HT1080 (cell line): ENCODE measurements around the gene FAM171A1. TPM values are rescaled to one million over a fixed set of nuclear protein-coding genes. Genes with fewer than 3 reads are reported as not detected.

Source experiments
- DNase-seq: peaks from one replicate; pipeline ENCODE4 v3.0.0-alpha.2; 2015; ENCODE audit warnings: low read depth
- total RNA-seq: library from RNA; depleted of rRNA; stranded (reverse); fragments of >200 nt; shearing (Covaris generic); gene quantifications from 2 replicates; pipeline ENCODE4 v1.2.3, GENCODE V29; 2014

FAM171A1 gene
- total RNA-seq, 1 experiment from 2014 or later = 41.3 TPM

GRCh38 chr10:15252396-15252795 lies 118.7 kb downstream of the FAM171A1 start:
- DNase-seq = no peak

- DNase-seq = no peak
Measured at GRCh38 chr10:15251791-15252380, 119.2 kb downstream of the FAM171A1 start.

GRCh38 chr10:15245530-15245929 lies 125.6 kb downstream of the FAM171A1 start:
- DNase-seq = peak; percentile 17

- no peak for DNase-seq
Measured at GRCh38 chr10:15244635-15245197, 126.4 kb downstream of the FAM171A1 start.

GRCh38 chr10:15242261-15242840 lies 128.7 kb downstream of the FAM171A1 start:
- no peak for DNase-seq

GRCh38 chr10:15241306-15241705 lies 129.8 kb downstream of the FAM171A1 start:
- DNase-seq = no peak

GRCh38 chr10:15238555-15239335 lies 132.3 kb downstream of the FAM171A1 start:
- DNase-seq = peak; percentile 13

- DNase-seq = peak; percentile 24
Measured at GRCh38 chr10:15237351-15237750, 133.7 kb downstream of the FAM171A1 start.

- peak; percentile 22 for DNase-seq
Measured at GRCh38 chr10:15236340-15236739, 134.7 kb downstream of the FAM171A1 start.

GRCh38 chr10:15232279-15232678 lies 138.8 kb downstream of the FAM171A1 start:
- DNase-seq = no peak

- no peak for DNase-seq
Measured at GRCh38 chr10:15231426-15231825, 139.7 kb downstream of the FAM171A1 start.

- no peak for DNase-seq
Measured at GRCh38 chr10:15230257-15230656, 140.8 kb downstream of the FAM171A1 start.

GRCh38 chr10:15229268-15229667 lies 141.8 kb downstream of the FAM171A1 start:
- no peak for DNase-seq

GRCh38 chr10:15228426-15228825 lies 142.7 kb downstream of the FAM171A1 start:
- no peak for DNase-seq

- no peak for DNase-seq
Measured at GRCh38 chr10:15227611-15228372, 143.3 kb downstream of the FAM171A1 start.

GRCh38 chr10:15225511-15225910 lies 145.6 kb downstream of the FAM171A1 start:
- DNase-seq = no peak

- no peak for DNase-seq
Measured at GRCh38 chr10:15224948-15225347, 146.1 kb downstream of the FAM171A1 start.

GRCh38 chr10:15223174-15223573 lies 147.9 kb downstream of the FAM171A1 start:
- peak; percentile 81 for DNase-seq

GRCh38 chr10:15222511-15222910 lies 148.6 kb downstream of the FAM171A1 start:
- no peak for DNase-seq

GRCh38 chr10:15220445-15220844 lies 150.6 kb downstream of the FAM171A1 start:
- no peak for DNase-seq

GRCh38 chr10:15216700-15217099 lies 154.4 kb downstream of the FAM171A1 start:
- DNase-seq = no peak
